Gastrocnemius medialis (tissue), 4 donors: ENCODE measurements around the gene DTL. TPM values are rescaled to one million over a fixed set of nuclear protein-coding genes. Genes with fewer than 3 reads are reported as not detected.
A peak's percentile ranks its signal among the peaks of the same experiment; 100 is the strongest.

ENCODE experiments used
- ATAC-seq, 2 donors: fragments of 150-250 bp; one replicate each; pipeline ENCODE4 v1.9.1; 2016
- DNase-seq, 2 donors: peaks; one replicate each; pipeline ENCODE4 v3.0.0-alpha.2; 2019
- H3K27ac ChIP-seq, 4 donors: fragments of 200-600 bp; sonication (generic); 1 replicate in 1 of 4; 2 replicates in 3 of 4; pipeline ENCODE4 v1.5.1; 2016 to 2018; ENCODE audit warnings: mild to moderate bottlenecking in 2 of 4, moderate library complexity in 1 of 4
- H3K27me3 ChIP-seq, 3 donors: fragments of 200-600 bp; sonication (generic) in 2 of 3; 1 replicate in 1 of 3; 2 replicates in 2 of 3; pipeline versions ENCODE4 v1.5.1 to v1.6.0; 2016 to 2019; ENCODE audit warnings: mild to moderate bottlenecking in 1 of 3, moderate library complexity in 1 of 3
- H3K36me3 ChIP-seq, 2 donors: fragments of 200-600 bp; sonication (generic) in 1 of 2; one replicate each; pipeline ENCODE4 v1.5.1; 2017 to 2018
- H3K4me1 ChIP-seq, 2 donors: fragments of 200-600 bp; sonication (generic) in 1 of 2; one replicate each; pipeline ENCODE4 v1.5.1; 2016 to 2017; ENCODE audit warnings: mild to moderate bottlenecking in 2 of 2
- H3K4me3 ChIP-seq, 4 donors: fragments of 200-600 bp; sonication (generic) in 3 of 4; 1 replicate in 1 of 4; 2 replicates in 3 of 4; pipeline ENCODE4 v1.5.1; 2016 to 2019; ENCODE audit warnings: mild to moderate bottlenecking in 2 of 4
- H3K9me3 ChIP-seq, 3 donors: fragments of 200-600 bp; sonication (generic) in 2 of 3; 1 replicate in 1 of 3; 2 replicates in 2 of 3; pipeline ENCODE4 v1.5.1; 2016 to 2019
- CTCF ChIP-seq, 5 experiments: fragments of 450-650 bp in 3 of 5; fragments of 200-600 bp in 2 of 5; sonication (generic) in 2 of 5; IDR thresholded peaks in 4 of 5; conservative IDR thresholded peaks in 1 of 5; 1 replicate in 4 of 5; 2 replicates in 1 of 5; pipeline ENCODE4 v1.5.1; 2016 to 2019; ENCODE audit warnings: antibody characterized with exemption in 5 of 5, mild to moderate bottlenecking in 3 of 5, moderate library complexity in 3 of 5
- POLR2A ChIP-seq, 2 donors: fragments of 450-650 bp; IDR thresholded peaks; one replicate each; pipeline ENCODE4 v1.6.1; 2017; ENCODE audit warnings: antibody characterized with exemption in 2 of 2, mild to moderate bottlenecking in 2 of 2, moderate library complexity in 2 of 2
- in situ Hi-C, 4 donors: fragments of 200-750 bp; cut with MboI; loops; one replicate each; pipeline versions ENCODE4 v1.15.0 to v1.8.0; 2017; ENCODE audit warnings: low sequenced_read_pairs in 4 of 4
- intact Hi-C: fragments of 100-400 bp; cut with DNase I; formaldehyde crosslinking; loops from one replicate; pipeline ENCODE4 v1.15.1; 2023; ENCODE audit warnings: low total_unique reads
- total RNA-seq, 4 donors: library from RNA; depleted of rRNA; stranded (reverse); fragments of >200 nt; gene quantifications; one replicate each; pipeline versions ENCODE4 v1.1.0 to v1.2.3, GENCODE V29; 2016

The DTL gene
- total RNA-seq, 4 donors from 2014 or later = 0.52 to 1.8 TPM; not detected in 2

GRCh38 chr1:212073490-212073889 is 37.9 kb downstream of the DTL start:
- H3K4me1 ChIP-seq = peaks cover 18 to 36% of the 10 kb centered on the region in 2 donors
- peak overlapping the region; percentile 83 to 91 (median 90) for H3K27ac ChIP-seq
- ATAC-seq = no peak
- in situ Hi-C loops = loop anchor here (5.0 to 25.0 kb wide), 4 partner anchors 214 to 294 kb away; partner anchors contain the start of gene PPP2R5A (in 1 of the 4)
- H3K4me3 ChIP-seq = no peak overlapping the region
- DNase-seq = no peak
- H3K36me3 ChIP-seq = no peaks in the 10 kb centered on the region
- TF ChIP-seq CTCF (IDR thresholded peaks at IDR 0.05 in 4 of 5, conservative IDR thresholded peaks at IDR 0.05 in 1 of 5) (no peak), POLR2A (IDR thresholded peaks at IDR 0.05) (no peak)
- intact Hi-C loops = loop anchor here (2.0 kb wide), 1 partner anchor 39 kb away; the partner anchor contains the start of genes DTL and INTS7
- H3K9me3 ChIP-seq = no peaks in the 10 kb centered on the region
- H3K27me3 ChIP-seq = no peaks in the 10 kb centered on the region

GRCh38 chr1:212074313-212074712 is 38.8 kb downstream of the DTL start:
- Histone ChIP-seq H3K27me3 (no peaks in the 10 kb centered on the region), H3K36me3 (no peaks in the 10 kb centered on the region), H3K9me3 (no peaks in the 10 kb centered on the region), H3K27ac (peak overlapping the region; percentile 83 to 91 (median 90)), H3K4me3 (peak overlapping the region; percentile 11 to 37 (median 24)), H3K4me1 (peaks cover 18 to 36% of the 10 kb centered on the region in 2 donors)
- peak in 1 of 2 donors; percentile 41 for TF ChIP-seq POLR2A (IDR thresholded peaks at IDR 0.05)
- no peak for TF ChIP-seq CTCF (IDR thresholded peaks at IDR 0.05 in 4 of 5, conservative IDR thresholded peaks at IDR 0.05 in 1 of 5)
- DNase-seq = peak; percentile 62 to 69
- intact Hi-C loops = loop anchor here (1.0 to 2.0 kb wide), 4 partner anchors 158 to 534 kb away; partner anchors contain the start of genes ATF3 and PPP2R5A
- in situ Hi-C loops = loop anchor here (5.0 to 25.0 kb wide), 4 partner anchors 213 to 293 kb away; partner anchors contain the start of gene PPP2R5A (in 1 of the 4)
- ATAC-seq = peak; percentile 97

- H3K9me3 ChIP-seq = no peaks in the 10 kb centered on the region
- intact Hi-C loops = loop anchor here (1.0 to 2.0 kb wide), 4 partner anchors 158 to 534 kb away; partner anchors contain the start of genes ATF3 and PPP2R5A
- in situ Hi-C loops = loop anchor here (5.0 to 25.0 kb wide), 4 partner anchors 212 to 292 kb away; partner anchors contain the start of gene PPP2R5A (in 1 of the 4)
- ATAC-seq = peak; percentile 47 to 50
- H3K36me3 ChIP-seq = no peaks in the 10 kb centered on the region
- peak overlapping the region; percentile 11 to 37 (median 24) for H3K4me3 ChIP-seq
- no peak for DNase-seq
- peak overlapping the region; percentile 83 to 91 (median 90) for H3K27ac ChIP-seq
- TF ChIP-seq POLR2A (IDR thresholded peaks at IDR 0.05) (no peak), CTCF (IDR thresholded peaks at IDR 0.05 in 4 of 5, conservative IDR thresholded peaks at IDR 0.05 in 1 of 5) (no peak)
- no peaks in the 10 kb centered on the region for H3K27me3 ChIP-seq
- H3K4me1 ChIP-seq = peaks cover 18 to 36% of the 10 kb centered on the region in 2 donors
Observed at GRCh38 chr1:212074856-212075255, 39.3 kb downstream of the DTL start.

- in situ Hi-C loops = no loop called here
- intact Hi-C loops = loop anchor here (2.0 kb wide), 1 partner anchor 42 kb away; no protein-coding TSS in a partner anchor
- TF ChIP-seq POLR2A (IDR thresholded peaks at IDR 0.05) = no peak
- peak; percentile 35 to 38 for ATAC-seq
- H3K4me1 ChIP-seq = peaks cover 18 to 28% of the 10 kb centered on the region in 2 donors
- H3K9me3 ChIP-seq = no peaks in the 10 kb centered on the region
- H3K36me3 ChIP-seq = no peaks in the 10 kb centered on the region
- DNase-seq = no peak
- H3K4me3 ChIP-seq = no peak overlapping the region
- peak overlapping the region; percentile 51 to 91 (median 72) for H3K27ac ChIP-seq
- H3K27me3 ChIP-seq = no peaks in the 10 kb centered on the region
Observed at GRCh38 chr1:212077028-212077427, 41.5 kb downstream of the DTL start.

- ATAC-seq = no peak
- intact Hi-C loops = no loop called here
- in situ Hi-C loops = no loop called here
Observed at GRCh38 chr1:212078826-212079225, 43.3 kb downstream of the DTL start.

More at GRCh38 chr1:212078826-212079225, 43.3 kb downstream of the DTL start:
- Histone ChIP-seq H3K4me1 (peaks cover 18 to 28% of the 10 kb centered on the region in 2 donors), H3K27me3 (no peaks in the 10 kb centered on the region), H3K9me3 (no peaks in the 10 kb centered on the region), H3K36me3 (no peaks in the 10 kb centered on the region), H3K27ac (no peak overlapping the region), H3K4me3 (no peak overlapping the region)
- TF ChIP-seq POLR2A (IDR thresholded peaks at IDR 0.05) = no peak
- TF ChIP-seq CTCF (IDR thresholded peaks at IDR 0.05 in 4 of 5, conservative IDR thresholded peaks at IDR 0.05 in 1 of 5) = no peak
- DNase-seq = no peak
